Measurements from ENCODE around the gene ALDH1A3.

DNA sequence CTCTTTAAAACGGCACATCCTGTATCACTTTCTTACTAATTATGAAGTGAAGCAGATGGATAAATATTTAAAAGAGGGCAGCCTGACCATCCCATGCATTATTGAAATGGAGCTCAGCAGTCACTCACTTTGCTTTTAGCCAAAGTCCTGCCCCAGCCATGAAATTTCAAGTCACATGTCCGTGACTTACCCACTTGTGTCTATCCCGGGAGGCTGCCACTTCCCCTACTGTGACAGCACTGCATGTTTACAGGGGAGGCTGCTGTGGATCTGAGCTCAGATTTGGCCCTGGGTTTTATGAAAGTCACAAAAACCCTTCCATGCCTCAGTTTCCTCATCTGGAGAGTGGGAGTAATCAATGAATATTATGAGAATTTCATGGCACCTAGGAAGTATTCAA, 21.7 kb downstream of the ALDH1A3 start:
- no peak for TF ChIP-seq POLR2A (IDR thresholded peaks at IDR 0.05)
- TF ChIP-seq, protein P1, sequence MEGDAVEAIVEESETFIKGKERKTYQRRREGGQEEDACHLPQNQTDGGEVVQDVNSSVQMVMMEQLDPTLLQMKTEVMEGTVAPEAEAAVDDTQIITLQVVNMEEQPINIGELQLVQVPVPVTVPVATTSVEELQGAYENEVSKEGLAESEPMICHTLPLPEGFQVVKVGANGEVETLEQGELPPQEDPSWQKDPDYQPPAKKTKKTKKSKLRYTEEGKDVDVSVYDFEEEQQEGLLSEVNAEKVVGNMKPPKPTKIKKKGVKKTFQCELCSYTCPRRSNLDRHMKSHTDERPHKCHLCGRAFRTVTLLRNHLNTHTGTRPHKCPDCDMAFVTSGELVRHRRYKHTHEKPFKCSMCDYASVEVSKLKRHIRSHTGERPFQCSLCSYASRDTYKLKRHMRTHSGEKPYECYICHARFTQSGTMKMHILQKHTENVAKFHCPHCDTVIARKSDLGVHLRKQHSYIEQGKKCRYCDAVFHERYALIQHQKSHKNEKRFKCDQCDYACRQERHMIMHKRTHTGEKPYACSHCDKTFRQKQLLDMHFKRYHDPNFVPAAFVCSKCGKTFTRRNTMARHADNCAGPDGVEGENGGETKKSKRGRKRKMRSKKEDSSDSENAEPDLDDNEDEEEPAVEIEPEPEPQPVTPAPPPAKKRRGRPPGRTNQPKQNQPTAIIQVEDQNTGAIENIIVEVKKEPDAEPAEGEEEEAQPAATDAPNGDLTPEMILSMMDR (IDR thresholded peaks at IDR 0.05), result no peak

Measured in Peyer's patch (tissue), 4 donors.